ENCODE results near the gene SMIM11.
"Not testable (repeated sequence)": the region's sequence is repeated elsewhere in the genome, so short reads cannot be mapped to it uniquely, and the experiment has no call there.

The SMIM11 gene

GRCh38 chr21:34358866-34359265, 16.4 kb upstream of the SMIM11 start:
- Histone ChIP-seq H3K27me3 (ENCODE audit: control insufficient read depth, insufficient read depth, low read length) (no peaks in the 10 kb centered on the region), H3K9ac (ENCODE audit: low read length) (no peak overlapping the region), H3K4me3 (ENCODE audit: low read length) (no peak overlapping the region), H3K36me3 (ENCODE audit: control insufficient read depth, low read depth, low read length) (no peaks in the 10 kb centered on the region), H3K27ac (ENCODE audit: low read length) (no peak overlapping the region), H3K4me1 (ENCODE audit: control insufficient read depth, low read depth, low read length) (peaks cover 3% of the 10 kb centered on the region), H3K9me3 (ENCODE audit: control insufficient read depth, low read depth, low read length) (no peaks in the 10 kb centered on the region)

GRCh38 chr21:34360488-34361241, 14.6 kb upstream of the SMIM11 start:
- Histone ChIP-seq H3K9me3 (ENCODE audit: control insufficient read depth, low read depth, low read length) (no peaks in the 10 kb centered on the region), H3K4me1 (ENCODE audit: control insufficient read depth, low read depth, low read length) (peaks cover 3% of the 10 kb centered on the region), H3K27me3 (ENCODE audit: control insufficient read depth, insufficient read depth, low read length) (no peaks in the 10 kb centered on the region), H3K27ac (ENCODE audit: low read length) (no peak overlapping the region), H3K36me3 (ENCODE audit: control insufficient read depth, low read depth, low read length) (no peaks in the 10 kb centered on the region), H3K9ac (ENCODE audit: low read length) (no peak overlapping the region), H3K4me3 (ENCODE audit: low read length) (no peak overlapping the region)

GRCh38 chr21:34362136-34362444, 13.2 kb upstream of the SMIM11 start:
- no peaks in the 10 kb centered on the region for H3K9me3 ChIP-seq (ENCODE audit: control insufficient read depth, low read depth, low read length)
- H3K27me3 ChIP-seq (ENCODE audit: control insufficient read depth, insufficient read depth, low read length), result no peaks in the 10 kb centered on the region
- H3K36me3 ChIP-seq (ENCODE audit: control insufficient read depth, low read depth, low read length), result no peaks in the 10 kb centered on the region
- peaks cover 3% of the 10 kb centered on the region for H3K4me1 ChIP-seq (ENCODE audit: control insufficient read depth, low read depth, low read length)
- no peak overlapping the region for H3K9ac ChIP-seq (ENCODE audit: low read length)
- no peak overlapping the region for H3K4me3 ChIP-seq (ENCODE audit: low read length)
- no peak overlapping the region for H3K27ac ChIP-seq (ENCODE audit: low read length)

GRCh38 chr21:34362670-34363069, 12.6 kb upstream of the SMIM11 start:
- no peak overlapping the region for H3K27ac ChIP-seq (ENCODE audit: low read length)
- no peaks in the 10 kb centered on the region for H3K27me3 ChIP-seq (ENCODE audit: control insufficient read depth, insufficient read depth, low read length)
- no peak overlapping the region for H3K9ac ChIP-seq (ENCODE audit: low read length)
- no peaks in the 10 kb centered on the region for H3K9me3 ChIP-seq (ENCODE audit: control insufficient read depth, low read depth, low read length)
- H3K4me1 ChIP-seq (ENCODE audit: control insufficient read depth, low read depth, low read length), result peaks cover 3% of the 10 kb centered on the region
- H3K4me3 ChIP-seq (ENCODE audit: low read length), result no peak overlapping the region
- no peaks in the 10 kb centered on the region for H3K36me3 ChIP-seq (ENCODE audit: control insufficient read depth, low read depth, low read length)

GRCh38 chr21:34363733-34364132, 11.6 kb upstream of the SMIM11 start, which contains the start of gene KCNE2:
KCNE2 (plus strand) TSS chr21:34364006; CDS start chr21:34370479, 6,473 bp downstream.
- Histone ChIP-seq H3K27me3 (ENCODE audit: control insufficient read depth, insufficient read depth, low read length) (no peaks in the 10 kb centered on the region), H3K4me1 (ENCODE audit: control insufficient read depth, low read depth, low read length) (peaks cover 3% of the 10 kb centered on the region), H3K36me3 (ENCODE audit: control insufficient read depth, low read depth, low read length) (no peaks in the 10 kb centered on the region), H3K27ac (ENCODE audit: low read length) (no peak within 1 kb of the TSS), H3K9ac (ENCODE audit: low read length) (no peak within 1 kb of the TSS), H3K4me3 (ENCODE audit: low read length) (no peak within 1 kb of the TSS), H3K9me3 (ENCODE audit: control insufficient read depth, low read depth, low read length) (no peaks in the 10 kb centered on the region)

- no peaks in the 10 kb centered on the region for H3K27me3 ChIP-seq (ENCODE audit: control insufficient read depth, insufficient read depth, low read length)
- H3K36me3 ChIP-seq (ENCODE audit: control insufficient read depth, low read depth, low read length), result no peaks in the 10 kb centered on the region
- H3K27ac ChIP-seq (ENCODE audit: low read length), result no peak overlapping the region
- H3K9me3 ChIP-seq (ENCODE audit: control insufficient read depth, low read depth, low read length), result no peaks in the 10 kb centered on the region
- no peak overlapping the region for H3K9ac ChIP-seq (ENCODE audit: low read length)
- no peak overlapping the region for H3K4me3 ChIP-seq (ENCODE audit: low read length)
- H3K4me1 ChIP-seq (ENCODE audit: control insufficient read depth, low read depth, low read length), result peaks cover 3% of the 10 kb centered on the region
Measured at GRCh38 chr21:34364921-34365320, 10.4 kb upstream of the SMIM11 start.

GRCh38 chr21:34365809-34366208, 9.5 kb upstream of the SMIM11 start:
- H3K36me3 ChIP-seq (ENCODE audit: control insufficient read depth, low read depth, low read length), result no peaks in the 10 kb centered on the region
- H3K9me3 ChIP-seq (ENCODE audit: control insufficient read depth, low read depth, low read length), result no peaks in the 10 kb centered on the region
- no peak overlapping the region for H3K27ac ChIP-seq (ENCODE audit: low read length)
- H3K4me1 ChIP-seq (ENCODE audit: control insufficient read depth, low read depth, low read length), result peaks cover 3% of the 10 kb centered on the region
- H3K9ac ChIP-seq (ENCODE audit: low read length), result no peak overlapping the region
- H3K4me3 ChIP-seq (ENCODE audit: low read length), result no peak overlapping the region
- H3K27me3 ChIP-seq (ENCODE audit: control insufficient read depth, insufficient read depth, low read length), result no peaks in the 10 kb centered on the region

- Histone ChIP-seq H3K4me1 (ENCODE audit: control insufficient read depth, low read depth, low read length) (no peaks in the 10 kb centered on the region), H3K4me3 (ENCODE audit: low read length) (no peak overlapping the region), H3K27ac (ENCODE audit: low read length) (no peak overlapping the region), H3K9me3 (ENCODE audit: control insufficient read depth, low read depth, low read length) (no peaks in the 10 kb centered on the region), H3K36me3 (ENCODE audit: control insufficient read depth, low read depth, low read length) (no peaks in the 10 kb centered on the region), H3K9ac (ENCODE audit: low read length) (no peak overlapping the region), H3K27me3 (ENCODE audit: control insufficient read depth, insufficient read depth, low read length) (no peaks in the 10 kb centered on the region)
Measured at GRCh38 chr21:34367320-34367935, 7.9 kb upstream of the SMIM11 start.

- H3K27me3 ChIP-seq (ENCODE audit: control insufficient read depth, insufficient read depth, low read length), result no peaks in the 10 kb centered on the region
- no peaks in the 10 kb centered on the region for H3K36me3 ChIP-seq (ENCODE audit: control insufficient read depth, low read depth, low read length)
Measured at GRCh38 chr21:34369741-34370140, 5.6 kb upstream of the SMIM11 start.

GRCh38 chr21:34372321-34372720, 3.0 kb upstream of the SMIM11 start:
- no peaks in the 10 kb centered on the region for H3K27me3 ChIP-seq (ENCODE audit: control insufficient read depth, insufficient read depth, low read length)

More at GRCh38 chr21:34369741-34370140, 5.6 kb upstream of the SMIM11 start:
- no peaks in the 10 kb centered on the region for H3K4me1 ChIP-seq (ENCODE audit: control insufficient read depth, low read depth, low read length)
- H3K27ac ChIP-seq (ENCODE audit: low read length), result no peak overlapping the region
- H3K9me3 ChIP-seq (ENCODE audit: control insufficient read depth, low read depth, low read length), result no peaks in the 10 kb centered on the region
- no peak overlapping the region for H3K4me3 ChIP-seq (ENCODE audit: low read length)
- no peak overlapping the region for H3K9ac ChIP-seq (ENCODE audit: low read length)

GRCh38 chr21:34374462-34374861, 845 bp upstream of the SMIM11 start:
- not testable (repeated sequence) for H3K9me3 ChIP-seq (ENCODE audit: control insufficient read depth, low read depth, low read length); H3K27me3 ChIP-seq (ENCODE audit: control insufficient read depth, insufficient read depth, low read length); H3K9ac ChIP-seq (ENCODE audit: low read length); H3K36me3 ChIP-seq (ENCODE audit: control insufficient read depth, low read depth, low read length); H3K4me1 ChIP-seq (ENCODE audit: control insufficient read depth, low read depth, low read length); H3K4me3 ChIP-seq (ENCODE audit: low read length); H3K27ac ChIP-seq (ENCODE audit: low read length)

More at GRCh38 chr21:34372321-34372720, 3.0 kb upstream of the SMIM11 start:
- Histone ChIP-seq H3K9me3 (ENCODE audit: control insufficient read depth, low read depth, low read length) (no peaks in the 10 kb centered on the region), H3K4me1 (ENCODE audit: control insufficient read depth, low read depth, low read length) (no peaks in the 10 kb centered on the region), H3K27ac (ENCODE audit: low read length) (no peak overlapping the region), H3K36me3 (ENCODE audit: control insufficient read depth, low read depth, low read length) (no peaks in the 10 kb centered on the region), H3K9ac (ENCODE audit: low read length) (no peak overlapping the region), H3K4me3 (ENCODE audit: low read length) (no peak overlapping the region)

- not testable (repeated sequence) for H3K27ac ChIP-seq (ENCODE audit: low read length); H3K27me3 ChIP-seq (ENCODE audit: control insufficient read depth, insufficient read depth, low read length); H3K9me3 ChIP-seq (ENCODE audit: control insufficient read depth, low read depth, low read length); H3K36me3 ChIP-seq (ENCODE audit: control insufficient read depth, low read depth, low read length); H3K4me1 ChIP-seq (ENCODE audit: control insufficient read depth, low read depth, low read length); H3K4me3 ChIP-seq (ENCODE audit: low read length); H3K9ac ChIP-seq (ENCODE audit: low read length)
Measured at GRCh38 chr21:34375619-34375972, 289 bp downstream of the SMIM11 start.

Measured in iPS-18a (cell line).